GM20431 (cell line): ENCODE results near the gene RBCK1.
"Not testable (repeated sequence)": the region's sequence is repeated elsewhere in the genome, so short reads cannot be mapped to it uniquely, and the experiment has no call there.

Experiments
- in situ Hi-C: fragments of 300-500 bp; cut with MseI, MboI; formaldehyde crosslinking; loops from one replicate; pipeline ENCODE4 v1.15.0; 2020; ENCODE audit warnings: low sequenced_read_pairs; ENCODE audit not compliant: unreplicated experiment

Gene RBCK1

DNA sequence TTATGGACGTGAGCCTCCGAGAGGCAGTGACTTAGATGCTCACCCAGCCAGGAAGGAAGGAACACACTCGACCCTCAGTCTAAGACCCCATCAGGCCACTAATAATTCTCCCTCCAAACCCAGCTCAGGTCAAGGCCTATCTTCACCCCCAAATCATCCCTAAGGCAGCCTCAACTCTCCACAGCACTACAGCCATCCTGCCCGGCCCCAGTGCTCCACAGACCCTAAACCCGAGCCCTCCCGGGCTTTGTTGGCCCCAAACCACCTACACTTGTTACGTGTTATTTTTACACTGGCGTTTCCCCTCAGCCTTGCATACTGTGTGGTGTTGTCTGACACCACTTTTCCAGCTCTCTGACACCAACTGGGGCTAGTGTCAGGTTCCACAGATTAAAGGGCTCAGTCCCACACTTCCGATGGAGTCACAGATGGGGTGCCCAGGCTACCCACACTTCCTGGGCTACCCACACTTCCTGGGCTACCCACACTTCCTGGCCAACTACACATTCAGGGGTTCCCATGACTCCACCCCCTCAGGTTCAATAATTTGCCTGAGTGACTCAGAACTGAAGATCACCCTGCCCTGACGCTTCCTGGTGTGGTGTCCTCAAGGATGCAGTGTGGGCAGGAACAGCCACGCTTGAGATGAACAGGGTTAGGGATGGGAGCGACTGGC, 25.3 kb downstream of the RBCK1 start:
- in situ Hi-C loops = no loop called here

DNA sequence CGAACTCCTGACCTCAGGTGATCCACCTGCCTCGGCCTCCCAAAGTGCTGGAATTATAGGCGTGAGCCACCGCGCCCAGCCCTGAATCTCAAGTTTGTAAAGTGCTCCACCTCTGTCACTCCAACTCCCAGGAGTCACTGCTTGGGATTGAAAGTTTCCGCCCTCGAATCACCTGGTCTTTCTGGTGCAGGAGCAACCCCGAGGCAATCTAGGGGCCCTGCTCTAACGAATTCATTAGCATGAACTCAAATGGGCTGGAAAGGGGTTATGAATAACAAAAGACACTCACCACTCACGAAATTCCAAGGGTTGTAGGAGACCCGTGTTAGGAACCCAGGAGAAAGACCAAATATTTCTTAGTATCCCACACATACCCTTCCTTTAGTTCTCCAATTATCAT, 26.1 kb downstream of the RBCK1 start:
- in situ Hi-C loops = no loop called here

GRCh38 chr20:434661-435419, 26.7 kb downstream of the RBCK1 start:
- in situ Hi-C loops = no loop called here

- in situ Hi-C loops = no loop called here
These were observed 27.5 kb downstream of the RBCK1 start for GRCh38 chr20:435558-435957.

GRCh38 chr20:436476-436875, 28.4 kb downstream of the RBCK1 start:
- in situ Hi-C loops = no loop called here

DNA sequence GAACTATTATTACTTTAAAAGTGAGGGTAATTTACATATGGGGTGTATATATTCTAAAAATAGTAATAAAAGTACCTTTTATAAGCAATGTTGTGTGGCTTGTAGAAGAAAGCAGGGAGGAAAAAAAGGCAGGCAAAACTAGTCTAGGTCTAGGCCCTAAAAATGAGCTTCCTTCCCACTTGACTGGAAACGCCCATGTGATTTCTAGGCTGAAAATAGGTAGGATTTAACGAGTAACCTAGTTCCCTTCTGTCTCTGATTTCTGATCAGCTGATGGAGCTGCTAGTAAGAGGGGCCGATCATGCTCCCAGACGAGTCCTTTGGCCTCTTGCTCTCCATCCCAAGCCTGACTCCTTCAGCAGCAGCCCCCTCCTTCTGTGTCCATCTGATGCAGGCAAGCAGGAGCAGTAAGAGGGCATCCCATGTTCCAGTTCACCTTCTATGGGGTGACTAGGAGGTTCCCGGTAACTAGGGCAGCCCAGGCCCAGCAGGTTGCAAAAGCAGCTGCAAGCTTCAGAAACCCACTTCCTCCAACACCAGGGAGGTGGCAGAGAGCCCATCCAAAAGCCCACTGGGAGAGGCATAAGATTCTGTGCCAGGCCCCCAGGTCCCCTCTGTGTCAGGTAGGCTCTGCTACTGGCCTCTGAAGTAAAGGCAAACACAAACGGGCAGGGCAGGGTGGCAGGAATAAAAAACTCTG, 29.8 kb downstream of the RBCK1 start:
- in situ Hi-C loops = no loop called here

DNA sequence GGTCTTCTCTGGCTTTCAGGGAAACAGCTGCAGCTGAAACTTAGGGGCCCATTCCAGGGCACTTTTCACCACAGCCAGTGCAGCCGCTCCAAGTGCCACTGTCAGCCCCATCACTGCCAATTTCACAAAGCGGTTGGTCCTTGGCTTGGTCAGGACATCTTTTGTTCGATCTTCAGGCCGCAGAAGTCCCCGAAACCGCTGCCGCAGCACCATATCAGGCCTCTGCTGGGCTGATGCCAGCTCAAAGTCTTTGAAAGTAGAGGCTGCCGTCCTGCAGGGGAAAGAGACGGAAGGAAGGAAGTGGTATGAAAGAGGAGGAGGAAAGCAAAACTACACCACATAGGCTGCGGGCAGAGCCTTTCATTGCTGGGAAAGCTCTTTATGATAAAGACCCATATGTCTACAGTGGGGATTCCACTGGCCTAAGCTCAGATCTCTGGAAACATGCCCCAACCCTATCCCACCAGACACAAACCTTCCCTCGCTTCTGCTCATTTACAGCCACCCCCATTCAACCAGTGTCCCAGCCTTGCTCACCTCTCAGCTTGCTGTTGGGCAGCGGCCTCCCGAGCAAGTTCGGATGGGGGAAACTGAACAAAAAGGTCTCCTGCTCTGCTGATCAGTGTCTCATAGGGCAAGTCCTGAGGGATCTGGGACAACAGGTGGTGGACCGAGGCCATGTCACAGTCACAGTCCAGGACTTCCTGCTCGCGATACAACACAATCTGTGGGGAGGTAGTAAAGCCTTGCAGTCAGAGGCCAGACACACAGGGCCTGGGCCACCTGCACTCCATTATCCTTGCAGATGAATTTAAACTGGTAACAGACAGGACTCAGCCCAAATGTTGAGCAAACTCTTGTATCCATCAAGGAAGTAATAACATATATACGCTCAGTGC, 30.7 kb downstream of the RBCK1 start:
- in situ Hi-C loops = no loop called here

- in situ Hi-C loops = no loop called here
These were observed 32.0 kb downstream of the RBCK1 start for GRCh38 chr20:440148-440547.

GRCh38 chr20:440636-441035, 32.5 kb downstream of the RBCK1 start:
- in situ Hi-C loops = no loop called here

DNA sequence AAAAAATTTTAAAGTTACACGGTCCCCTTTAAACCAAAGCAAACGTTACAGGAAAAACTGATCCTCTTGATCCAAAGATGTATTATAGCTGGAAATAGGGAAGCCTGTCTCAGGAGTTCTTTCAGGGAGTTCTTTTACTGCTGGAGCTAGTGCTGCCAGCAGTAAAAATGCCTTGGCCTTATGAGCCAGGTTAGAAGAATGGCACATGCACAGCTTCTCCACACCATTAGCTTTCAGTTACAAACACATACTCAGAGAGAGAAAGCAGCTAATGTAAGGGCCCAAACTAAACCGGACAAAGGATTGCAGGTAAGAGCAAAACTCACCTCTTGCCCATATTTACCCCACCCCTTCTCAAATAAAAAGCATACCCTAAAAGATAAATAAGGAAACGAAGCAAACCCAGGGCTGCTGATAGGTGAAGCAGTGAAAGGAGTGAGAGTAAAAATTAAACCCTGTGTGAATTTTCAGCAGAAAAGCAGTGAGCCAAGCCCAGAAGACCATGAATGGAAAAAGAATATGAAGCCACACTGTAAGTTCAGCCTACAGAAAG, 35.2 kb downstream of the RBCK1 start:
- in situ Hi-C loops = no loop called here

- in situ Hi-C loops = no loop called here
These were observed 36.0 kb downstream of the RBCK1 start for GRCh38 chr20:444117-444516.

DNA sequence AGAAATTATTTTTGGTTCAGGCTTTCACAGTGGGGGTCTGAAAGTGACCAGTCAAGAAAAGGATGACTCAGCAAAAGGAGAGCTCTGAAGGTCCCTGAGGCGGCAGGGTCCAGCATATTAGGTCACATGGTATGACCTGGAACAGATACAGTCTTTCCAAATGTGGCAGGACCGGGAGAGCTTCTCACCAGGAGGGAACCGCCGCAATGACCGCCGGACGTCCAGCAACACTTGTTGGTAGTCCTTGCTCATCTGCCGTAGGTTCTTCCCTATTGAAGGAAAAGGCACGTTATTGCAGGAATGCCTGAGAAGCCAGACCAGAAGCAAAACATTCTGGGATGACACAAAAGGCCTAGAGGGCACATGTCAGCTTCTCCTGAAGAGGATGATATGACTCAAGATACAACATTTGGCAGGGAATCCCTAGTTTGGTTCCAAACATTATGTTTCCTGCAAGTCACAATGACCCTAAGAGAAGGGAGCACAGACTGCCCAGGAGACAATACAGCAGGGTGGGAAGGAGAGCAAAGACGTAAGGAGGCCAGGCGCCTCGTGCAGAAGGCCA, 36.8 kb downstream of the RBCK1 start:
- in situ Hi-C loops = no loop called here

GRCh38 chr20:445514-446336, 37.6 kb downstream of the RBCK1 start:
- in situ Hi-C loops = no loop called here

DNA sequence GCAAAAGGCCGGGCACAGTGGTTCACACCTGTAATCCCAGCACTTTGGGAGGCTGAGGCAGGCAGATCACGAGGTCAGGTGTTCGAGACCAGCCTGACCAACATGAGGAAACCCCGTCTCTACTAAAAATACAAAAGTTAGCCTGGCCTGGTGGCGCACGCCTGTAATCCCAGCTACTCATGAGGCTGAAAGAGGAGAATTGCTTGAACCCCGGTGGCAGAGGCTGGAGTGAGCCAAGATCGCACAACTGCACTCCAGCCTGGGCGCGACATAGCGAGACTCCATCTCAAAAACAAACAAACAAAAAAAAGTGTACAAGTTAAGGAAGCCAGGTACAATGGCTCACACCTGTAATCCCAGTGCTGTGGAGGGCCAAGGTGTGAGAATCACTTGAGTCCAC, 43.9 kb downstream of the RBCK1 start:
- in situ Hi-C loops = not testable (repeated sequence)

GRCh38 chr20:454951-455350, 46.9 kb downstream of the RBCK1 start:
- in situ Hi-C loops = no loop called here

GRCh38 chr20:458776-459175, 50.7 kb downstream of the RBCK1 start:
- in situ Hi-C loops = no loop called here

GRCh38 chr20:460180-460579, 52.1 kb downstream of the RBCK1 start:
- in situ Hi-C loops = no loop called here

- in situ Hi-C loops = no loop called here
These were observed 52.6 kb downstream of the RBCK1 start for GRCh38 chr20:460707-461106.
